Stomach smooth muscle (tissue), 2 donors: ENCODE data around the gene PRCD.
"Not testable (repeated sequence)": the region's sequence is repeated elsewhere in the genome, so short reads cannot be mapped to it uniquely, and the experiment has no call there.

Source experiments
- H3K27ac ChIP-seq: one replicate; pipeline ENCODE4 v1.7.0; 2013; ENCODE audit warnings: mild to moderate bottlenecking, low read length, inconsistent platforms
- H3K27me3 ChIP-seq, 2 donors: one replicate each; pipeline ENCODE4 v1.7.0; 2013; ENCODE audit warnings: low read length in 2 of 2; ENCODE audit not compliant: insufficient read depth in 2 of 2, control insufficient read depth in 1 of 2
- H3K36me3 ChIP-seq, 2 donors: one replicate each; pipeline ENCODE4 v1.7.0; 2013; ENCODE audit warnings: low read length in 2 of 2; ENCODE audit not compliant: control insufficient read depth in 2 of 2, insufficient read depth in 2 of 2
- H3K4me1 ChIP-seq: one replicate; pipeline ENCODE4 v1.7.0; 2013; ENCODE audit warnings: low read length; ENCODE audit not compliant: control insufficient read depth, insufficient read depth
- H3K4me3 ChIP-seq, 2 donors: one replicate each; pipeline ENCODE4 v1.7.0; 2013; ENCODE audit warnings: low read length in 2 of 2
- H3K9ac ChIP-seq, 2 donors: one replicate each; pipeline ENCODE4 v1.7.0; 2013; ENCODE audit warnings: low read length in 2 of 2, mild to moderate bottlenecking in 1 of 2
- H3K9me3 ChIP-seq, 2 donors: one replicate each; pipeline ENCODE4 v1.7.0; 2013; ENCODE audit warnings: low read length in 2 of 2; ENCODE audit not compliant: control insufficient read depth in 2 of 2
- donor health status: healthy.
- donor health status: Pancreatic carcinoma.

The PRCD gene

DNA sequence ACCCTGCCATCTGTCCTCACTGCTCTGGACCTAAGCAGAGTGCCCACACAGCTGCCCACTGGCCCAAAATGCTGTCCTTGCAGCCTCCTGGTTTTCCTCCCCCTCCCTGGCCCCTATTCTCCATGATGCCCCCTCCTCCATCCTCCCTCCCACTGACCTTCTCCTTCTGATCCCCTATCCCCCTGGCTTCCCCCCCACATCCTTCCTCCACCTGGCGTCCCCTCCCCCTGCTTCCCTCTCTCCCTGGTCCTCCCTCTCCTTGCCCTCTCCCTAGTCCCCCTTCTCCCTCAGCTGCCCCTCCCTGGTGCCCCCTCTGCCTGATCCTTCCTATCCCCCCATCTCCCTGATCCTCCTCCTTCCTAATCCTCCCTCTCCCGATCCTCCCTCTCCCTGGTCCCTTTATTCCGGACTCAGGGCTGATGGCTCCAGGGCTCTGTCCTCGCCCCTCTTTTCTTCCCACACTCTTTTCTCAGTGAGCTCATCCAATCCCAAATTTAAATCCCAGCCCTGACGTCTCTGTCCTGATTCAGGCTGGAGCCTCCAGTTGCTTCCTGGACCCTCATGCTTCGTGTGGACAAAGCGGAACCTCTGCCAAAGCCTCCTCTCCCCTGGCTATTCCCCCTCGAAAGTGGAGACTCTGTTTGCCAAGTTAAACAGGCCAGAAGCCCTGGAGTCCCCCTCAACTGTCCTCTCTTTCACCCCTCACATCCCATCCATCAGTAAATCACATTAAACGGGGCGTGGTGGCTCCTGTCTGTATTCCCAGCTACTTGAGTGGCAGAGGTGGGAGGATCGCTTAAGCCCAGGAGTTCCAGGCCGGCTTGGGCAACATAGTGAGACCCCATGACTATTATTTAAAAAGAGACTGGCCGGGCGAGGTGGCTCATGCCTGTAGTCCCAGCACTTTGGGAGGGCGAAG lies 20.5 kb upstream of the PRCD start:
- Histone ChIP-seq H3K4me3 (no peak overlapping the region), H3K4me1 (peaks cover 8% of the 10 kb centered on the region), H3K27me3 (peaks cover 0 to 4% of the 10 kb centered on the region in 2 donors), H3K36me3 (no peaks in the 10 kb centered on the region), H3K27ac (no peak overlapping the region), H3K9ac (no peak overlapping the region), H3K9me3 (no peaks in the 10 kb centered on the region)

DNA sequence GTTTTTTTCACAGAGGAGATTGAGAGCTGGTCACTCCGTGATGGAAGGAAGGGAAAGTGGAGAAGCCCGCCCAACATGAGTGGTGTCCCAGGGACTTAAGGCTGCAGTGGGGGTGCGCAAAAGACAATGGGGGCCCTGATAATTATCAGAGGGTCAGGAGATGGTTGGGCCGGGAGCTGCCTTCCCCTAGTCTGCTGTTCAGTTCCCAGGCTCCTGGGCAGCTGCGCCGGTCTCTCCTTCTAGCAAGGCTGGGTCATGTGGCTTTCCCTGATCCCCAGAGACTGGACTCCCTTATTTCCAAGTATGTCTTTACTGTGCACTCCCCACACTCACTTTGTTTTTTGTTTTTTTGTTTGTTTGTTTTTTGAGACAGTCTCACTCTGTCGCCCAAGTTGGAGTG lies 18.6 kb upstream of the PRCD start:
- Histone ChIP-seq H3K4me3 (no peak overlapping the region), H3K9me3 (no peaks in the 10 kb centered on the region), H3K36me3 (no peaks in the 10 kb centered on the region), H3K4me1 (peaks cover 14% of the 10 kb centered on the region), H3K27me3 (peaks cover 0 to 4% of the 10 kb centered on the region in 2 donors), H3K27ac (no peak overlapping the region), H3K9ac (no peak overlapping the region)

DNA sequence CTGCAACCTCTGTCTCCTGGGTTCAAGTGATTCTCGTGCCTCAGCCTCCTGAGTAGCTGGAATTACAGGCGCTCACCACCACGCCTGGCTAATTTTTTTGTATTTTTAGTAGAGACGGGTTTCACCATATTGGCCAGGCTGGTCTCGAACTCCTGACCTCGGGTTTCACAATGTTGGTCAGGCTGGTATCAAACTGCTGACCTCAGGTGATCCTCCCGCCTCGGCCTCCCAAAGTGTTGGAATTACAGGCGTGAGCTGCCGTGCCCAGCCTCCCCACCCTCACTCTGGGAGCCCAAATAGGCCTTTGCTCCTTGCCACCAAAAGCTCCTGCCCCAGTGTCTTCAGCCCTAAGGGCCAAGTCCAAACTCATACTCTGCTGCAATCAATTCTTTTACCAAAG lies 18.2 kb upstream of the PRCD start:
- H3K27ac ChIP-seq, H3K27me3 ChIP-seq, H3K4me3 ChIP-seq, H3K36me3 ChIP-seq, H3K9ac ChIP-seq, H3K9me3 ChIP-seq: not testable (repeated sequence)
- H3K4me1 ChIP-seq, result peaks cover 14% of the 10 kb centered on the region

DNA sequence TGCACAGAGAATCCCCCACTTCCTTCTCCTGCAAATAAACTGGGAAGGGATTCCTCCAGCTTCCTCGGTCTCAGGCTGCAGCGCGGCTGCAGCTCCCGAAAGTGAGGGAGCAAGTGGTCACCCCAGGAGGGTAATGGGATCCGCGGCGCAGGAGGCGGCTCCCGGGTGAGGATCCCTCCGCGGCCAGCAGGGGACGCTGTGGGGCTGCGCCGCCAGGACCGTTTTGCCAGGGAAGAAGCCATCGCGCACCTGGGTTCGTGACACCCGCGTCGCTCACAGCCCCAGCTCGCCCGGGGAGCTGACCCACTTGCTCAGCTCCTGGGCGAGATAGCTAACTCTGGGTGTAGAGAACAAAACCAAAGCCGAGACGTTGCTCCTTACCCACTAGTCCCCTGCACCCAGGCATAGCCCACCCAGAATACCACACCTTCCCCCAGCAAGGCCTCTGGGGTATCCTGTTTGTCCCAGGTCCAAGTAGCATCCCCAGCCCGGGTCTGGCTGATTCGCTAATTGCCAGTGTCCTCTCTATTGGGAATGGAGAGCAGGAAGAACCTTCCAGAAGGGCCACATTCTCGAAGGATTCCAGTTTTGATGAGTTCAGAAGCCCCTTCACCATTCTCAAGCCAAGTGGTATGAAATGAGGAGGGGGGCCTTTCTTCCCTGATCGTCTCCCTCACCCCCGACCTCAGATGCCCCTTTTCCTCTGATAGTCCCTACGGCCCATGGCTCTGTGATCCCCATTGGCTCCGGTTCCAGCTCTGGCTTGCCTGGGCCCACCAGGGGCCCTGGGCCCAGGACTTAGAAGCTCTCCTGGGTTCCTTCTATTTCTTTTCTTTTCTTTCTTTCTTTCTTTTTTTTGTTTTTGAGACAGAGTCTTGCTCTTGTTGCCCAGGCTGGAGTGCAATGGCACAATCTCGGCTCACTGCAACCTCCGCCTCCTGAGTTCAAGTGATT lies 16.5 kb upstream of the PRCD start:
- Histone ChIP-seq H3K9ac (peak overlapping the region in 1 of 2 donors; percentile 47), H3K27me3 (peaks cover 0 to 8% of the 10 kb centered on the region in 2 donors), H3K4me3 (no peak overlapping the region), H3K36me3 (no peaks in the 10 kb centered on the region), H3K9me3 (no peaks in the 10 kb centered on the region), H3K4me1 (peaks cover 25% of the 10 kb centered on the region), H3K27ac (no peak overlapping the region)

DNA sequence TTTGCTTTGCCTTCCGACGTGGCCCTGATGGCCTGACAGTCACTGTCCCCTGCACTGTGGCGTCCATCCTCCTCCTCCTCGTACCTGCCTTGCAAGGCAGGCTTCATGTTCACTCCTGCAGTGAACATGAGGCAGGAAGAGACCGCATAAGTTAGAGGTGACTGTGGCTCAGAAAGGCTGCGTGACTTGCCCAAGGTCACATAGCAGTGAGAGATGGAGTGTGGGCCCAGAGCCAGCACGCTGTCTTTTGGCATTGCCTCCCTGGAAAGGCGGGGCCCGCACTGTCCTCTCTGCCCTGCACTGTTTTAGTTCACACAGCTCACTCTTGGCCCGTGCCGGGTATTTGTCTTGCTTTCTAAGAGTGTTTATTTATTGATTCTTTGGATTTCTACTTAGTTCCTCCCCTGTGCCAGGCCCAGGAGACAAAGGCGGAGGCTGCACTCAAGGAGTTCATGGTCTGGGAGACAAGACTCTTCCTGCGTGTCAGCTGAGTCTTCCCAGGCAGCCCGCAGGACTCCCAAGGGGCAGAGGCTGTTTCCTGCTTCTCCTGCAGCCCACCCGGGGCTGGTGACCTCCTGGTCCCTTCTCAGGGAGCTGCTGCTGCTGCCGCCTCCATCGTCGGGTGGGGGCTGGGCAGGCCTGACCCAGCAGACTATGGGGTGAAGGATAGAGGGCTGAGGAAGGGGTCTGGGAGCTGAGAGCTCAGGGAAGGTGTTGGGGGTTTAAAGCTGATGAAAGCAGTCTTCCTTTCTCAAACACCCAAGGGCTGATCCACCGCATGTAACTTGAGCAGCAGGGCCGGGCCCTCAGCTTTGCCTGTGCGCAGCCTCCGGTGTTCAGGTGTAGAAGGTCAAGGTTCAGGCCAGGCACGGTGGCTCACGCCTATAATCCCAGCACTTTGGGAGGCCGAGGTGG lies 15.0 kb upstream of the PRCD start:
- Histone ChIP-seq H3K9me3 (no peaks in the 10 kb centered on the region), H3K4me1 (peaks cover 37% of the 10 kb centered on the region), H3K9ac (peak overlapping the region in 1 of 2 donors; percentile 47), H3K36me3 (no peaks in the 10 kb centered on the region), H3K27ac (no peak overlapping the region), H3K4me3 (no peak overlapping the region), H3K27me3 (peaks cover 0 to 8% of the 10 kb centered on the region in 2 donors)

DNA sequence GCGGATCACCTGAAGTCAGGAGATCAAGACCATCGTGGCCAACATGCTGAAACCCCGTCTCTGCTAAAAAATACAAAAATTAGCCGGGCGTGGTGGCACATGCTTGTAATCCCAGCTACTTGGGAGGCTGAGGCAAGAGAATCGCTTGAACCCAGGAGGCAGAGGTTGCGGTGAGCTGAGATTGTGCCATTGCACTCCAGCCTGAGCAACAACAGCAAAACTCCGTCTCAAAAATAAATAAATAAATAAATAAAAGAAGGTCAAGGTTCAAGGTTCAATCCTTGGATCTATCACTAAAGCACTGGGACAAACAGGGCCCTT lies 14.4 kb upstream of the PRCD start:
- not testable (repeated sequence) for H3K27me3 ChIP-seq, H3K9me3 ChIP-seq, H3K27ac ChIP-seq, H3K36me3 ChIP-seq, H3K4me3 ChIP-seq, H3K9ac ChIP-seq
- H3K4me1 ChIP-seq, result peaks cover 43% of the 10 kb centered on the region

DNA sequence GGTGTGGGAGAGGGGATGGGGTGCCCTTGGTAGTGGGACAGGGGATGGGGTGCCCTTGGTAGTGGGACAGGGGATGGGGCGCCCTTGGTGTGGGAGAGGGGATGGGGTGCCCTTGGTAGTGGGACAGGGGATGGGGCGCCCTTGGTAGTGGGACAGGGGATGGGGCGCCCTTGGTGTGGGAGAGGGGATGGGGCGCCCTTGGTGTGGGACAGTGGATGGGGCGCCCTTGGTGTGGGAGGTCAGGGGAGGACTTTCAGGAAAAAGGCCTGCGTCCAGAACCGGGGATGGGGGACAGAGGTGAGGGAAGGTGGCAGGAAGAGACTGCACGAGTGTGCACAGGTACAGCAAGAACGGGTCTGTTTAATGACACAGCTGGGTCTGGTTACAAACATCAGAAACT lies 12.8 kb upstream of the PRCD start:
- H3K9me3 ChIP-seq, H3K27ac ChIP-seq, H3K36me3 ChIP-seq, H3K27me3 ChIP-seq, H3K9ac ChIP-seq, H3K4me3 ChIP-seq: not testable (repeated sequence)
- peaks cover 57% of the 10 kb centered on the region for H3K4me1 ChIP-seq

DNA sequence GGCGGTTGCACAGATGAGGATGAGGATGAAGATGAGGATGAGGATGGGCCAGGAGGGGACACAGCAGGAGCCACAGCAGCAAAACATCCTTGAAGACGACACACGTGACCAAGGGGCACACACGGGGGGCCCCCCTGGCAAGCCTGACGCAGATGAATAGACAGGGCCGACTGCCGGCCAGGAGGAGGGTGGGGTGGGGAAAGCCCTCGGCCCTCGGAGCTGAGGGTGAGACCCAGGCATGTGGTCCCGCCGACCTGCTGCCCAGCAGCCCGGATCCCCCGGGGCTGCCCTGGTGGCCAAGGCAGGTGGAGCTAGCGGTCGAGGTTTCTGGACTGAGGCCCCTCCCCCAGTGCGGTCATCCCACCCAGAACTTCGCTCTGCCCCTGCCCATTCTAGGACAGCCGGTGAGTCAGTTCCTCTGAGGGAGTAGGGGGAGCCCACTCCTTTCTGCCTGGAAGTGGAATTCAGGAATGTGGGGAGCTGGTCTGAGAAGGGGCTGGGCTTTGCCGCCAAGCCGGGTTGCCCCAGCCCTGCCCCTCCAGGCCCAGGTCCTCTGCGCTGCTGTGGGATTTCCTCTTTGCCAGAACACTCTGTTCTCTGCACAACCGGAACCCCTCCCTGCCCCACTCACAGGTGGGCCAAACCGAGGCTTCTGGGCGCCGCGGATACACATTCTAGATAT lies 12.3 kb upstream of the PRCD start:
- H3K9ac ChIP-seq, result peak overlapping the region in 1 of 2 donors; percentile 5
- H3K9me3 ChIP-seq, result no peaks in the 10 kb centered on the region
- no peak overlapping the region for H3K27ac ChIP-seq
- peaks cover 61% of the 10 kb centered on the region for H3K4me1 ChIP-seq
- H3K4me3 ChIP-seq, result no peak overlapping the region
- no peaks in the 10 kb centered on the region for H3K36me3 ChIP-seq
- peaks cover 2 to 8% of the 10 kb centered on the region in 2 donors for H3K27me3 ChIP-seq

DNA sequence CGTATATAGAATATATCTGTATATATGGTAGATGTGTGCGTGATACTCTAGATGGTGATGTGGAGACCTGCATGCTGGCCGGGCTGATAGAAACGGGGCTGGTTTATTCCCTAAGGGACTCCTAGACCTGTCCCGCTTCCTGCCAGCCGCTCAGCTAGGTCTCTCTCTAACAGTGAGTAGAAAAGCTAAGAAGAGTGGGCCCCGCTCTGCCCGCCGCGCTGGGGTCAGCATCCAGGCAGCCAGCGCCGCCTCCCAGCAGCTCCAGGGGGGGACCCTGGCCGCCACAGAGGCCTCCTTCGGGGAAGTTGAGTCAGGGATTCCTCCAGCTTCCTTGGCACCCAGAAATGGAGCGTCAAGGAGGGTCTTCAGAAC lies 11.7 kb upstream of the PRCD start:
- Histone ChIP-seq H3K27me3 (peaks cover 2 to 4% of the 10 kb centered on the region in 2 donors), H3K9ac (peak overlapping the region in 1 of 2 donors; percentile 3), H3K36me3 (no peaks in the 10 kb centered on the region), H3K9me3 (no peaks in the 10 kb centered on the region), H3K4me3 (no peak overlapping the region), H3K4me1 (peaks cover 59% of the 10 kb centered on the region), H3K27ac (peak overlapping the region; percentile 70)
